ENCODE measurements around the gene CD2AP. TPM values are rescaled to one million over a fixed set of nuclear protein-coding genes. Genes with fewer than 3 reads are reported as not detected.
A peak's percentile ranks its signal among the peaks of the same experiment; 100 is the strongest.

Gene CD2AP, protein sequence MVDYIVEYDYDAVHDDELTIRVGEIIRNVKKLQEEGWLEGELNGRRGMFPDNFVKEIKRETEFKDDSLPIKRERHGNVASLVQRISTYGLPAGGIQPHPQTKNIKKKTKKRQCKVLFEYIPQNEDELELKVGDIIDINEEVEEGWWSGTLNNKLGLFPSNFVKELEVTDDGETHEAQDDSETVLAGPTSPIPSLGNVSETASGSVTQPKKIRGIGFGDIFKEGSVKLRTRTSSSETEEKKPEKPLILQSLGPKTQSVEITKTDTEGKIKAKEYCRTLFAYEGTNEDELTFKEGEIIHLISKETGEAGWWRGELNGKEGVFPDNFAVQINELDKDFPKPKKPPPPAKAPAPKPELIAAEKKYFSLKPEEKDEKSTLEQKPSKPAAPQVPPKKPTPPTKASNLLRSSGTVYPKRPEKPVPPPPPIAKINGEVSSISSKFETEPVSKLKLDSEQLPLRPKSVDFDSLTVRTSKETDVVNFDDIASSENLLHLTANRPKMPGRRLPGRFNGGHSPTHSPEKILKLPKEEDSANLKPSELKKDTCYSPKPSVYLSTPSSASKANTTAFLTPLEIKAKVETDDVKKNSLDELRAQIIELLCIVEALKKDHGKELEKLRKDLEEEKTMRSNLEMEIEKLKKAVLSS
- total RNA-seq (43.3 and 46.9 TPM in 2 replicates), polyA plus RNA-seq (4.7 and 11.4 TPM in 2 replicates), polyA minus RNA-seq (9.5 and 13.9 TPM in 2 replicates)
- 32.0 TPM for total RNA-seq (2013)

GRCh38 chr6:47477497-47478232 lies at the start of gene CD2AP:
TSS of gene CD2AP (plus strand) at chr6:47477789. CDS start at chr6:47478245, 456 bp downstream.
- H3K4me1 Mint-ChIP-seq, result peaks cover 35% of the 10 kb centered on the region
- under 1% methylated on average over 78 of the region's 83 CpGs for WGBS (ENCODE audit: insufficient coverage)
- H3K79me2 ChIP-seq (ENCODE audit: control insufficient read depth, insufficient read depth, low read length), result peaks cover 41% of the 10 kb centered on the region
- no peaks in the 10 kb centered on the region for H3K36me3 ChIP-seq (replicated peaks in 1 of 2; ENCODE audit: control extremely low read depth in 1 of 2, control insufficient read depth in 1 of 2, extremely low read depth in 1 of 2, insufficient read depth in 2 of 2, low read length in 1 of 2)
- H3K4me3 Mint-ChIP-seq, result peak within 1 kb of the TSS; percentile 93
- no peaks in the 10 kb centered on the region for H3K9me3 ChIP-seq (ENCODE audit: control extremely low read depth in 1 of 3, control insufficient read depth in 2 of 3, insufficient read depth in 1 of 3, low read length in 2 of 3)
- CTCF ChIA-PET, result interaction anchor here (0.8 to 4.1 kb wide), 8 partner anchors 17 to 303 kb away, joined by 3 to 28 read pairs (median 3); no protein-coding TSS in a partner anchor
- peak within 1 kb of the TSS; percentile 87 for H2AFZ ChIP-seq (ENCODE audit: insufficient read depth, low read depth, low read length, poor library complexity, severe bottlenecking)
- H3K27me3 ChIP-seq (replicated peaks in 1 of 4; ENCODE audit: control extremely low read depth in 1 of 4, control insufficient read depth in 3 of 4, insufficient read depth in 4 of 4, low read length in 3 of 4), result no peaks in the 10 kb centered on the region
- peak within 1 kb of the TSS; percentile 79 to 92 (median 91) for H3K4me3 ChIP-seq (ENCODE audit: control extremely low read depth in 1 of 5, extremely low read depth in 1 of 5, insufficient read depth in 1 of 5, low read depth in 2 of 5, low read length in 4 of 5)
- peak within 1 kb of the TSS; percentile 77 for H3K4me2 ChIP-seq (replicated peaks; ENCODE audit: low read depth, low read length, poor library complexity, severe bottlenecking)
- no peaks in the 10 kb centered on the region for H3K9me3 Mint-ChIP-seq (ENCODE audit: insufficient read depth)
- POLR2A ChIA-PET, result interaction anchor here (0.5 to 1.5 kb wide), 9 partner anchors 10 to 1986 kb away, joined by 3 to 19 read pairs (median 4); no protein-coding TSS in a partner anchor
- TF ChIP-seq EZH2 (IDR thresholded peaks at IDR 0.05; ENCODE audit: borderline replicate concordance, insufficient read depth, low read depth, low read length, poor library complexity, severe bottlenecking), result no peak
- TF ChIP-seq, protein P1, sequence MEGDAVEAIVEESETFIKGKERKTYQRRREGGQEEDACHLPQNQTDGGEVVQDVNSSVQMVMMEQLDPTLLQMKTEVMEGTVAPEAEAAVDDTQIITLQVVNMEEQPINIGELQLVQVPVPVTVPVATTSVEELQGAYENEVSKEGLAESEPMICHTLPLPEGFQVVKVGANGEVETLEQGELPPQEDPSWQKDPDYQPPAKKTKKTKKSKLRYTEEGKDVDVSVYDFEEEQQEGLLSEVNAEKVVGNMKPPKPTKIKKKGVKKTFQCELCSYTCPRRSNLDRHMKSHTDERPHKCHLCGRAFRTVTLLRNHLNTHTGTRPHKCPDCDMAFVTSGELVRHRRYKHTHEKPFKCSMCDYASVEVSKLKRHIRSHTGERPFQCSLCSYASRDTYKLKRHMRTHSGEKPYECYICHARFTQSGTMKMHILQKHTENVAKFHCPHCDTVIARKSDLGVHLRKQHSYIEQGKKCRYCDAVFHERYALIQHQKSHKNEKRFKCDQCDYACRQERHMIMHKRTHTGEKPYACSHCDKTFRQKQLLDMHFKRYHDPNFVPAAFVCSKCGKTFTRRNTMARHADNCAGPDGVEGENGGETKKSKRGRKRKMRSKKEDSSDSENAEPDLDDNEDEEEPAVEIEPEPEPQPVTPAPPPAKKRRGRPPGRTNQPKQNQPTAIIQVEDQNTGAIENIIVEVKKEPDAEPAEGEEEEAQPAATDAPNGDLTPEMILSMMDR (IDR thresholded peaks at IDR 0.05), result no peak
- H3K27me3 Mint-ChIP-seq, result no peaks in the 10 kb centered on the region
- H3K9ac ChIP-seq (ENCODE audit: low read length), result peak within 1 kb of the TSS; percentile 97
- peak; percentile 87 for ATAC-seq (ENCODE audit: low read depth)
- peak within 1 kb of the TSS; percentile 94 to 97 for H3K27ac ChIP-seq (ENCODE audit: low read length in 2 of 2)
- peaks cover 16% of the 10 kb centered on the region for H4K20me1 ChIP-seq (ENCODE audit: control insufficient read depth, insufficient read depth, low read length, poor library complexity, severe bottlenecking)
- H3K4me1 ChIP-seq (ENCODE audit: control insufficient read depth in 2 of 2, insufficient read depth in 2 of 2, low read length in 2 of 2), result peaks cover 18 to 21% of the 10 kb centered on the region in 2 donors
- peak; percentile 97 for DNase-seq
- H3K27ac Mint-ChIP-seq, result peak within 1 kb of the TSS; percentile 93
- intact Hi-C loops (cut with micrococcal nuclease), result loop anchor here (1.0 to 2.0 kb wide), 3 partner anchors 16 to 63 kb away; no protein-coding TSS in a partner anchor

All from B cell (primary cell).